Mesenchymal stem cell (in vitro differentiated cells and primary cell): ENCODE results near the gene ILF3.
A peak's percentile ranks its signal among the peaks of the same experiment; 100 is the strongest.

Source experiments
- DNase-seq: peaks from one replicate; pipeline ENCODE4 v3.0.0-alpha.2; 2013
- H2AFZ ChIP-seq: one replicate; pipeline ENCODE4 v1.6.1; 2013; ENCODE audit warnings: low read depth, mild to moderate bottlenecking, control low read depth, inconsistent platforms, low read length, moderate library complexity
- H2AK5ac ChIP-seq: 2 replicates; pipeline ENCODE4 v1.6.1; 2013; ENCODE audit warnings: low read length, moderate library complexity, mild to moderate bottlenecking, inconsistent platforms; ENCODE audit not compliant: severe bottlenecking
- H2BK120ac ChIP-seq: one replicate; pipeline ENCODE4 v1.6.1; 2013; ENCODE audit warnings: low read depth, mild to moderate bottlenecking, inconsistent platforms, low read length, moderate library complexity
- H2BK12ac ChIP-seq, 2 experiments: one replicate each; pipeline ENCODE4 v1.6.1; 2013; ENCODE audit warnings: inconsistent platforms in 2 of 2, low read length in 2 of 2, mild to moderate bottlenecking in 2 of 2, moderate library complexity in 2 of 2, control low read depth in 1 of 2
- H2BK15ac ChIP-seq: one replicate; pipeline ENCODE4 v1.6.1; 2013; ENCODE audit warnings: mild to moderate bottlenecking, low read depth, inconsistent platforms; ENCODE audit not compliant: poor library complexity, severe bottlenecking
- H2BK5ac ChIP-seq: 2 replicates; pipeline ENCODE4 v1.6.1; 2013; ENCODE audit warnings: low read depth, mild to moderate bottlenecking, low read length, control low read depth, inconsistent platforms; ENCODE audit not compliant: poor library complexity, severe bottlenecking
- H3K14ac ChIP-seq, 2 experiments: one replicate each; pipeline ENCODE4 v1.6.1; 2013; ENCODE audit warnings: inconsistent platforms in 2 of 2, low read length in 2 of 2, control low read depth in 1 of 2, mild to moderate bottlenecking in 1 of 2, moderate library complexity in 1 of 2
- H3K18ac ChIP-seq, 2 experiments: one replicate each; pipeline ENCODE4 v1.6.1; 2013; ENCODE audit warnings: inconsistent platforms in 2 of 2, low read length in 2 of 2, control low read depth in 1 of 2, low read depth in 1 of 2, mild to moderate bottlenecking in 1 of 2
- H3K23ac ChIP-seq, 2 experiments: one replicate each; pipeline ENCODE4 v1.6.1; 2013; ENCODE audit warnings: inconsistent platforms in 2 of 2, low read length in 2 of 2, mild to moderate bottlenecking in 2 of 2, moderate library complexity in 2 of 2, control low read depth in 1 of 2
- H3K27ac ChIP-seq: 2 replicates; pipeline ENCODE4 v1.5.1; 2013; ENCODE audit warnings: mild to moderate bottlenecking, moderate library complexity, low read length, control low read depth, inconsistent platforms; ENCODE audit not compliant: poor library complexity, severe bottlenecking
- H3K27me3 ChIP-seq, 2 experiments: 2 replicates each; pipeline versions ENCODE4 v1.6.1 to v1.7.0; 2013; ENCODE audit warnings: low read length in 2 of 2, mild to moderate bottlenecking in 2 of 2, moderate library complexity in 2 of 2, control low read depth in 1 of 2, inconsistent platforms in 1 of 2; ENCODE audit not compliant: control insufficient read depth in 1 of 2, insufficient read depth in 1 of 2
- H3K36me3 ChIP-seq, 2 experiments: 2 replicates each; pipeline versions ENCODE4 v1.6.1 to v1.7.0; 2013; ENCODE audit warnings: low read length in 2 of 2, control low read depth in 1 of 2, inconsistent platforms in 1 of 2, low read depth in 1 of 2, mild to moderate bottlenecking in 1 of 2; ENCODE audit not compliant: insufficient read depth in 2 of 2, control insufficient read depth in 1 of 2
- H3K4ac ChIP-seq, 2 experiments: one replicate each; pipeline ENCODE4 v1.6.1; 2013; ENCODE audit warnings: inconsistent platforms in 2 of 2, low read length in 2 of 2, mild to moderate bottlenecking in 2 of 2, moderate library complexity in 2 of 2, control low read depth in 1 of 2, low read depth in 1 of 2
- H3K4me1 ChIP-seq: 2 replicates; pipeline ENCODE4 v1.6.1; 2013; ENCODE audit warnings: low read depth, low read length, control low read depth; ENCODE audit not compliant: control insufficient read depth, insufficient read depth
- H3K4me2 ChIP-seq: 2 replicates; pipeline ENCODE4 v1.6.1; 2013; ENCODE audit warnings: low read length, mild to moderate bottlenecking, inconsistent platforms; ENCODE audit not compliant: poor library complexity, severe bottlenecking
- H3K4me3 ChIP-seq, 2 experiments: 2 replicates each; pipeline versions ENCODE4 v1.5.1 to v1.7.0; 2013; ENCODE audit warnings: low read length in 2 of 2, mild to moderate bottlenecking in 2 of 2, control low read depth in 1 of 2, low read depth in 1 of 2; ENCODE audit not compliant: insufficient read depth in 1 of 2
- H3K79me1 ChIP-seq: replicated peaks from 2 replicates; pipeline ENCODE4 v1.6.1; 2013; ENCODE audit warnings: mild to moderate bottlenecking, control low read depth, low read length, inconsistent platforms; ENCODE audit not compliant: poor library complexity, severe bottlenecking
- H3K9ac ChIP-seq: 2 replicates; pipeline ENCODE4 v1.7.0; 2013; ENCODE audit warnings: mild to moderate bottlenecking, low read length, moderate library complexity
- H3K9me3 ChIP-seq: 2 replicates; pipeline ENCODE4 v1.7.0; 2013; ENCODE audit warnings: mild to moderate bottlenecking, low read length; ENCODE audit not compliant: control insufficient read depth
- H4K8ac ChIP-seq: one replicate; pipeline ENCODE4 v1.6.1; 2013; ENCODE audit warnings: inconsistent platforms, mild to moderate bottlenecking, low read length, moderate library complexity
- H4K91ac ChIP-seq: one replicate; pipeline ENCODE4 v1.6.1; 2013; ENCODE audit warnings: mild to moderate bottlenecking, low read length, inconsistent platforms
- WGBS: methylation state at CpG from one replicate; pipeline ENCODE4 v1.1.7; 2013; ENCODE audit warnings: mixed read lengths; 5-methylcytosine and 5-hydroxymethylcytosine counted together

ILF3 gene

GRCh38 chr19:10688545-10689280 lies 34.6 kb downstream of the ILF3 start:
- Histone ChIP-seq H4K91ac (no peak overlapping the region), H3K23ac (no peak overlapping the region), H3K9me3 (no peaks in the 10 kb centered on the region), H2BK120ac (no peak overlapping the region), H3K36me3 (peaks cover 79 to 90% of the 10 kb centered on the region in 2 experiments), H3K4me2 (no peak overlapping the region), H3K4me1 (peaks cover 12% of the 10 kb centered on the region), H2BK5ac (no peak overlapping the region), H2AK5ac (no peak overlapping the region), H3K14ac (no peak overlapping the region), H3K79me1 (peaks cover 56% of the 10 kb centered on the region), H3K4ac (no peak overlapping the region), H3K4me3 (no peak overlapping the region), H2BK12ac (no peak overlapping the region), H4K8ac (no peak overlapping the region), H3K9ac (no peak overlapping the region), H3K27me3 (no peaks in the 10 kb centered on the region), H3K27ac (no peak overlapping the region), H2AFZ (no peak overlapping the region), H2BK15ac (no peak overlapping the region), H3K18ac (no peak overlapping the region)
- DNase-seq, result no peak
- 98% methylated on average over 27 of the region's 27 CpGs for WGBS

GRCh38 chr19:10690341-10690781 lies 36.2 kb downstream of the ILF3 start:
- Histone ChIP-seq H3K79me1 (peaks cover 52% of the 10 kb centered on the region), H2BK12ac (no peak overlapping the region), H3K4me1 (peaks cover 20% of the 10 kb centered on the region), H3K14ac (no peak overlapping the region), H3K27me3 (no peaks in the 10 kb centered on the region), H3K9me3 (no peaks in the 10 kb centered on the region), H2BK120ac (no peak overlapping the region), H2AFZ (no peak overlapping the region), H3K36me3 (peaks cover 63 to 80% of the 10 kb centered on the region in 2 experiments), H2BK15ac (no peak overlapping the region), H3K4me2 (no peak overlapping the region), H2AK5ac (no peak overlapping the region), H3K9ac (no peak overlapping the region), H3K23ac (no peak overlapping the region), H2BK5ac (no peak overlapping the region), H3K4me3 (no peak overlapping the region), H4K8ac (no peak overlapping the region), H3K18ac (no peak overlapping the region), H4K91ac (no peak overlapping the region), H3K4ac (no peak overlapping the region), H3K27ac (no peak overlapping the region)
- peak; percentile 56 for DNase-seq
- 91% methylated on average over 7 of the region's 7 CpGs for WGBS

- no peak overlapping the region for H3K18ac ChIP-seq
- no peak overlapping the region for H3K4me2 ChIP-seq
- H2BK15ac ChIP-seq, result no peak overlapping the region
- H3K4me3 ChIP-seq, result no peak overlapping the region
- H3K27me3 ChIP-seq, result no peaks in the 10 kb centered on the region
- no peaks in the 10 kb centered on the region for H3K9me3 ChIP-seq
- no peak overlapping the region for H3K27ac ChIP-seq
- no peak overlapping the region for H4K8ac ChIP-seq
- no peak overlapping the region for H2BK5ac ChIP-seq
- H2AFZ ChIP-seq, result no peak overlapping the region
- peaks cover 24% of the 10 kb centered on the region for H3K4me1 ChIP-seq
- no peak overlapping the region for H2AK5ac ChIP-seq
- no peak for DNase-seq
- no peak overlapping the region for H3K14ac ChIP-seq
- H3K36me3 ChIP-seq, result peaks cover 57 to 71% of the 10 kb centered on the region in 2 experiments
- peak overlapping the region; percentile 34 for H4K91ac ChIP-seq
- peaks cover 49% of the 10 kb centered on the region for H3K79me1 ChIP-seq
- 95% methylated on average over 23 of the region's 23 CpGs for WGBS
- no peak overlapping the region for H3K4ac ChIP-seq
- no peak overlapping the region for H3K9ac ChIP-seq
- H2BK120ac ChIP-seq, result no peak overlapping the region
- no peak overlapping the region for H3K23ac ChIP-seq
- no peak overlapping the region for H2BK12ac ChIP-seq
These were observed 37.2 kb downstream of the ILF3 start for GRCh38 chr19:10691178-10691881.

- DNase-seq, result no peak
These were observed 37.7 kb downstream of the ILF3 start for GRCh38 chr19:10691883-10692282.

More at GRCh38 chr19:10691883-10692282, 37.7 kb downstream of the ILF3 start:
- H3K36me3 ChIP-seq, result peaks cover 57 to 66% of the 10 kb centered on the region in 2 experiments
- H3K27ac ChIP-seq, result no peak overlapping the region
- no peak overlapping the region for H3K9ac ChIP-seq
- no peak overlapping the region for H3K4me2 ChIP-seq
- H4K91ac ChIP-seq, result no peak overlapping the region
- H3K18ac ChIP-seq, result no peak overlapping the region
- no peak overlapping the region for H2AK5ac ChIP-seq
- H3K23ac ChIP-seq, result no peak overlapping the region
- no peaks in the 10 kb centered on the region for H3K27me3 ChIP-seq
- H2BK5ac ChIP-seq, result no peak overlapping the region
- H3K4ac ChIP-seq, result no peak overlapping the region
- no peak overlapping the region for H3K4me3 ChIP-seq
- no peak overlapping the region for H4K8ac ChIP-seq
- no peak overlapping the region for H2BK12ac ChIP-seq
- H3K14ac ChIP-seq, result no peak overlapping the region
- H2BK120ac ChIP-seq, result no peak overlapping the region
- 92% methylated on average over 5 of the region's 5 CpGs for WGBS
- H2BK15ac ChIP-seq, result no peak overlapping the region
- no peak overlapping the region for H2AFZ ChIP-seq
- H3K9me3 ChIP-seq, result no peaks in the 10 kb centered on the region
- H3K4me1 ChIP-seq, result peaks cover 22% of the 10 kb centered on the region
- peaks cover 44% of the 10 kb centered on the region for H3K79me1 ChIP-seq
